OCI-LY3 (cell line): ENCODE measurements around the gene EMID1.

Experiments used
- EZH2phosphoT487 ChIP-seq: fragments of 200-600 bp; shearing (Covaris generic); IDR thresholded peaks from 2 replicates; pipeline ENCODE4 v1.6.1; 2018; ENCODE audit warnings: antibody characterized with exemption, mixed run types, low read depth
- TF ChIP-seq, protein P1 (sequence below): fragments of 200-600, 300-600 bp; sonication (generic); IDR thresholded peaks from 2 replicates; pipeline ENCODE4 v1.5.1; 2014; ENCODE audit warnings: antibody characterized with exemption, low read length, low read depth

DNA sequence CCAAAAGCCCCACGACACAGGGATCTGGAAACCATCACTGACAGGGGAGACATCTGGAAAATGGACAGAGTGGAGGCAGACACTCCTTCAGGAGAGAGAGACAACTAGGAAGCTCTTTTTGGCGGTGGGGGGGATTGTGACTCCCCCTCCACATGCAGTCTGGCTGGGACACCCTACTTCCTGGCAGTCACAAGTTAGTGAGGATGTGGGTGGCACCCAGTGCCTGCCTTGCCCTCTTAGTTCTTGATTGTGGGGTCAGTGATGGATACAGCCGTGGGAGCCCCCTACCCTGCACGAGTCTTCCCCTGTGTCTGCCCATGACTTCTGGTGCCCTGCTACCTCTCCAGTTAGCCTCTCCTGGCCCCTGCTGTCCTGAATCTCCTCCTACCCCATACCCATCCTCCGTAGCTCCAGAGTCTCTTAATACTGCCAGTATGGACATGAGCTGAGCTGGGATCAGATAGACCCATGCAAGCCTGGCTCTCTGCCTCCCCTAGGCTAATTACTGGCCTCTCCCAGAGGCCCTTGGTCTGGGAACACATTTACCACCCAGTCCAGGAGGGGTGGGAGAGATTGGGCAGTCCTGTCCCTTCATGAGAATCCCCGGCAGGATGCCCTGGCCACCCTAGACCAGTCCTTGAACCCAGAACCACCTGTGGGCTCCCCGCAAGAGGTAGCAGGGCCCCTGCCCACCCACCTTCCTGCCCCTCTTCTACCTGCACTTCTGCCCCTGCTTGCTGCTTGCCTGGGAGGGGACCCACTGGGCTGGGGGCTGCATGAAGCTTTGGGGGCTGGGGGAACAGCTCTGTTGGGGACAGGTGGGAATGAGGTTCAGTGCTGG lies 39.3 kb downstream of the EMID1 start:
- TF ChIP-seq, protein P1, sequence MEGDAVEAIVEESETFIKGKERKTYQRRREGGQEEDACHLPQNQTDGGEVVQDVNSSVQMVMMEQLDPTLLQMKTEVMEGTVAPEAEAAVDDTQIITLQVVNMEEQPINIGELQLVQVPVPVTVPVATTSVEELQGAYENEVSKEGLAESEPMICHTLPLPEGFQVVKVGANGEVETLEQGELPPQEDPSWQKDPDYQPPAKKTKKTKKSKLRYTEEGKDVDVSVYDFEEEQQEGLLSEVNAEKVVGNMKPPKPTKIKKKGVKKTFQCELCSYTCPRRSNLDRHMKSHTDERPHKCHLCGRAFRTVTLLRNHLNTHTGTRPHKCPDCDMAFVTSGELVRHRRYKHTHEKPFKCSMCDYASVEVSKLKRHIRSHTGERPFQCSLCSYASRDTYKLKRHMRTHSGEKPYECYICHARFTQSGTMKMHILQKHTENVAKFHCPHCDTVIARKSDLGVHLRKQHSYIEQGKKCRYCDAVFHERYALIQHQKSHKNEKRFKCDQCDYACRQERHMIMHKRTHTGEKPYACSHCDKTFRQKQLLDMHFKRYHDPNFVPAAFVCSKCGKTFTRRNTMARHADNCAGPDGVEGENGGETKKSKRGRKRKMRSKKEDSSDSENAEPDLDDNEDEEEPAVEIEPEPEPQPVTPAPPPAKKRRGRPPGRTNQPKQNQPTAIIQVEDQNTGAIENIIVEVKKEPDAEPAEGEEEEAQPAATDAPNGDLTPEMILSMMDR, result no peak
- no peak for TF ChIP-seq EZH2phosphoT487
